ENCODE measurements around the gene ARHGAP4. TPM values are rescaled to one million over a fixed set of nuclear protein-coding genes. Genes with fewer than 3 reads are reported as not detected.

Gene ARHGAP4
- total RNA-seq, 4 donors from 2014 or later, result 44.9 to 52.4 (median 49.9) TPM

- DNase-seq, result no peak
- Histone ChIP-seq H3K27ac (no peak overlapping the region), H3K4me1 (peaks cover 0 to 19% (median 0%) of the 10 kb centered on the region in 4 donors), H3K27me3 (no peaks in the 10 kb centered on the region), H3K9me3 (no peaks in the 10 kb centered on the region), H3K36me3 (no peaks in the 10 kb centered on the region), H3K4me3 (no peak overlapping the region)
- TF ChIP-seq POLR2AphosphoS5 (IDR thresholded peaks at IDR 0.05), result no peak
- no peak for TF ChIP-seq CTCF (IDR thresholded peaks at IDR 0.05)
- TF ChIP-seq EP300 (IDR thresholded peaks at IDR 0.05; ENCODE audit: low read depth), result no peak
- no peak for TF ChIP-seq POLR2A (IDR thresholded peaks at IDR 0.05)
- intact Hi-C loops (cut with DNase I; ENCODE audit: low total_unique reads), result no loop called here
- 92% methylated on average over 6 of the region's 6 CpGs; no CpG with 5 or more reads in 1 of the 2 donors for WGBS, 2 donors (ENCODE audit: low coverage in 1 of 2)
- in situ Hi-C loops (cut with MboI; ENCODE audit: low pct_ligation_motif_present in 1 of 4, low pct_unique_long_range_greater_than_20kb in 1 of 4, low sequenced_read_pairs in 3 of 4), result loop anchor here in 1 of 4 donors (25.0 kb wide), 1 partner anchor 106 kb away; no protein-coding TSS in a partner anchor
These were observed 8.2 kb downstream of the ARHGAP4 start for GRCh38 chrX:153917869-153918268.

DNA sequence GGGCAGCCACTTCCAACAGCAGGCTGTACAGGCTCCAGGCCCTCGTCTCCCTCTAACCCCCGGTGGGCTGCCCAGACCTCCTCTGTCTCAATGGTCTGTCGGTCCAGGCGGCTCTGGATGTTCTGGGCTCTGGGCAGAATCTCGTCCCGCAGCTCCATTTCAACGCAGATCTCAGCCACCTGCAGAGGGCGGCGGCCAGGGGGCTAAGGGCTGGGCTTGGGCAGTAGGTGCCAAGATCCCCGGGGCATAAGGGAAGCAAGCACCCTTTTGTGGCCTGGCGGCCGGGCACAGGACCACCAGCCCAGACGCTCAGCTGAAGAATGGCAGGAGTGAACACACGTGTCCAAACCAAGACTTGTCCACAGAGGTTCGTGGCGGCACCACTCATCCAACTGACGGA lies 12.4 kb downstream of the ARHGAP4 start:
- no peak for DNase-seq
- in situ Hi-C loops (cut with MboI; ENCODE audit: low pct_ligation_motif_present in 1 of 4, low pct_unique_long_range_greater_than_20kb in 1 of 4, low sequenced_read_pairs in 3 of 4), result loop anchor here in 1 of 4 donors (25.0 kb wide), 1 partner anchor 101 kb away; no protein-coding TSS in a partner anchor
- H3K36me3 ChIP-seq, result no peaks in the 10 kb centered on the region
- no peaks in the 10 kb centered on the region for H3K27me3 ChIP-seq
- no peaks in the 10 kb centered on the region for H3K4me1 ChIP-seq
- H3K4me3 ChIP-seq, result no peak overlapping the region
- intact Hi-C loops (cut with DNase I; ENCODE audit: low total_unique reads), result no loop called here
- no peaks in the 10 kb centered on the region for H3K9me3 ChIP-seq
- no peak overlapping the region for H3K27ac ChIP-seq
- no peak for TF ChIP-seq CTCF (IDR thresholded peaks at IDR 0.05)
- 87% methylated on average over 17 of the region's 17 CpGs; no CpG with 5 or more reads in 1 of the 2 donors for WGBS, 2 donors (ENCODE audit: low coverage in 1 of 2)

DNA sequence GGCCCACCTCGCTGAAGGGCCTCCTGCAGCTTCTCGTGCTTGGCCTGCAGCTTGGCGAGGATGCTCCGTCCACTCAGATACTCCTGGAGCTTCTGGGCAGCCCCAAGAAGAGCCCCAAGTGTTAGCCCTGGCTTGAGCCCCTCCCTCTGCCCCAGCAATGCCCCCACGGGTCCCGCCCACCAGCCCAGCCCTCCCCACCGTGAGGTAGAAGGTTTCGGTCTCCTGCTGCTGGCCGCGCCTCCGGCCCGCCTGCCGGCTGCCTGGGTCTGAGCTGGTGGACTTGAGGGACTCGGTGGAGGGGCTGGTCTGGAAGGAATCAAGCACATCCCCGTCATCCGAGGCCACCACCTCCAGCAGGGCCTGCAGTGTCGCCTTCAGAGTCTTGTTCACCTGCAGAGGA lies 12.9 kb downstream of the ARHGAP4 start:
- Histone ChIP-seq H3K4me1 (no peaks in the 10 kb centered on the region), H3K4me3 (no peak overlapping the region), H3K27ac (no peak overlapping the region), H3K36me3 (no peaks in the 10 kb centered on the region), H3K9me3 (no peaks in the 10 kb centered on the region), H3K27me3 (no peaks in the 10 kb centered on the region)
- WGBS, 2 donors (ENCODE audit: low coverage in 1 of 2), result 85% methylated on average over 16 of the region's 17 CpGs; no CpG with 5 or more reads in 1 of the 2 donors
- TF ChIP-seq POLR2A (IDR thresholded peaks at IDR 0.05), result no peak
- TF ChIP-seq EP300 (IDR thresholded peaks at IDR 0.05; ENCODE audit: low read depth), result no peak
- no peak for TF ChIP-seq CTCF (IDR thresholded peaks at IDR 0.05)
- no peak for TF ChIP-seq POLR2AphosphoS5 (IDR thresholded peaks at IDR 0.05)
- in situ Hi-C loops (cut with MboI; ENCODE audit: low pct_ligation_motif_present in 1 of 4, low pct_unique_long_range_greater_than_20kb in 1 of 4, low sequenced_read_pairs in 3 of 4), result loop anchor here in 1 of 4 donors (25.0 kb wide), 1 partner anchor 101 kb away; no protein-coding TSS in a partner anchor
- DNase-seq, result no peak
- intact Hi-C loops (cut with DNase I; ENCODE audit: low total_unique reads), result no loop called here

DNA sequence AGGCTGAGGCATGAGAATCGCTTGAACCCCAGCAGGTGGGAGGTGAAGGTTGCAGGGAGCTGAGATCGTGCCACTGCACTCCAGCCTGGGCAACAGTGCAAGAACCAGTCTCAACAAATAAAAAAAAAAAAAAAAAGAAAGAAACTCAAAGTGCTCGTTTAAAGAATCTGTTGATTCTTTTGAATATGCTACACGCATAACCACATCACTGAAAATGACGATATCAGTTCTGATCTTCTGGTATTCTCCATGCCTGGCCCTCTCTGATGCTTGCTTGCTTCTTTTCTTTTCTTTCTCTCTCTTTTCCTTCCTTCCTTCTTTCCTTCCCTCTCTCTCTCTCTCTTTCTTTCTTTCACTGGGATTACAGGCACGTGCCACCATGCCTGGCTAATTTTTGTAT lies 14.3 kb downstream of the ARHGAP4 start:
- Histone ChIP-seq H3K4me1 (no peaks in the 10 kb centered on the region), H3K27me3 (no peaks in the 10 kb centered on the region), H3K27ac (no peak overlapping the region), H3K36me3 (no peaks in the 10 kb centered on the region), H3K9me3 (no peaks in the 10 kb centered on the region), H3K4me3 (no peak overlapping the region)
- DNase-seq, result no peak
- intact Hi-C loops (cut with DNase I; ENCODE audit: low total_unique reads), result no loop called here
- 81 to 100% methylated on average over 1 to 6 of the region's 6 CpGs for WGBS, 2 donors (ENCODE audit: low coverage in 1 of 2)
- in situ Hi-C loops (cut with MboI; ENCODE audit: low pct_ligation_motif_present in 1 of 4, low pct_unique_long_range_greater_than_20kb in 1 of 4, low sequenced_read_pairs in 3 of 4), result loop anchor here in 1 of 4 donors (25.0 kb wide), 1 partner anchor 99 kb away; no protein-coding TSS in a partner anchor
- TF ChIP-seq POLR2AphosphoS5 (IDR thresholded peaks at IDR 0.05) (no peak), POLR2A (IDR thresholded peaks at IDR 0.05) (no peak), CTCF (IDR thresholded peaks at IDR 0.05) (no peak), EP300 (IDR thresholded peaks at IDR 0.05; ENCODE audit: low read depth) (no peak)
